HepG2 (cell line): ENCODE measurements around the gene C14orf119. TPM values are rescaled to one million over a fixed set of nuclear protein-coding genes. Genes with fewer than 3 reads are reported as not detected.

Experiments used
- DPF2 ChIP-seq: sonication (generic); formaldehyde crosslinking; IDR thresholded peaks from 2 replicates; pipeline ENCODE4 v1.4.0; 2020; ENCODE audit warnings: mild to moderate bottlenecking, low read depth, missing genetic modification reagents, borderline replicate concordance
- ERF ChIP-seq: IDR thresholded peaks from 2 replicates; pipeline ENCODE4 v1.6.1; 2018; ENCODE audit warnings: missing biosample characterization, missing genetic modification reagents
- FIP1L1 ChIP-seq: fragments of 200-400 bp; formaldehyde crosslinking; IDR thresholded peaks from 2 replicates; pipeline ENCODE4 v1.6.1; 2018; ENCODE audit warnings: low read depth, mild to moderate bottlenecking, low read length, moderate library complexity, borderline replicate concordance; ENCODE audit not compliant: insufficient read depth
- HNRNPK ChIP-seq: fragments of 200-400 bp; formaldehyde crosslinking; IDR thresholded peaks from 2 replicates; pipeline ENCODE4 v1.6.1; 2018; ENCODE audit warnings: low read length, low read depth, moderate library complexity, mild to moderate bottlenecking; ENCODE audit not compliant: poor library complexity, severe bottlenecking
- KLF13 ChIP-seq: sonication (generic); formaldehyde crosslinking; IDR thresholded peaks from 2 replicates; pipeline ENCODE4 v1.4.0; 2020; ENCODE audit warnings: mild to moderate bottlenecking, missing genetic modification reagents
- MATR3 ChIP-seq: sonication (generic); formaldehyde crosslinking; IDR thresholded peaks from 2 replicates; pipeline ENCODE4 v1.4.0; 2020; ENCODE audit warnings: missing genetic modification reagents
- POGZ ChIP-seq: sonication (generic); formaldehyde crosslinking; IDR thresholded peaks from 2 replicates; pipeline ENCODE4 v1.4.0; 2020; ENCODE audit warnings: mild to moderate bottlenecking, missing genetic modification reagents
- ZBTB14 ChIP-seq: sonication (generic); formaldehyde crosslinking; IDR thresholded peaks from 2 replicates; pipeline ENCODE4 v1.4.0; 2020; ENCODE audit warnings: missing genetic modification reagents
- ZBTB49 ChIP-seq: sonication (generic); formaldehyde crosslinking; IDR thresholded peaks from 2 replicates; pipeline ENCODE4 v1.4.0; 2020; ENCODE audit warnings: missing genetic modification reagents, borderline replicate concordance
- ZNF30 ChIP-seq: sonication (generic); formaldehyde crosslinking; IDR thresholded peaks from 2 replicates; pipeline ENCODE4 v1.5.0; 2020; ENCODE audit warnings: mild to moderate bottlenecking, missing genetic modification reagents
- ZNF33A ChIP-seq: sonication (generic); formaldehyde crosslinking; IDR thresholded peaks from 2 replicates; pipeline ENCODE4 v1.5.1; 2020; ENCODE audit warnings: missing genetic modification reagents, mild to moderate bottlenecking, moderate library complexity, borderline replicate concordance
- ZNF354B ChIP-seq: sonication (generic); formaldehyde crosslinking; IDR thresholded peaks from 2 replicates; pipeline ENCODE4 v1.8.0; 2022; ENCODE audit warnings: mild to moderate bottlenecking, missing genetic modification reagents
- ZNF605 ChIP-seq: sonication (generic); formaldehyde crosslinking; IDR thresholded peaks from 2 replicates; pipeline ENCODE4 v1.8.0; 2022; ENCODE audit warnings: mild to moderate bottlenecking, missing genetic modification reagents
- ZNF746 ChIP-seq: sonication (generic); formaldehyde crosslinking; IDR thresholded peaks from 2 replicates; pipeline ENCODE4 v1.8.0; 2022; ENCODE audit warnings: mild to moderate bottlenecking, missing genetic modification reagents
- ZNF782 ChIP-seq: sonication (generic); formaldehyde crosslinking; IDR thresholded peaks from 2 replicates; pipeline ENCODE4 v1.4.0; 2020; ENCODE audit warnings: missing genetic modification reagents, mild to moderate bottlenecking, borderline replicate concordance
- polyA plus RNA-seq, 8 experiments: library from polyadenylated mRNA; depleted of rRNA in 3 of 8; stranded (reverse) in 7 of 8; unstranded in 1 of 8; fragments of >200 nt; fragmentation: Illumina TruSeq in 4 of 8; extraction: Trizol in 4 of 8; gene quantifications; 2 replicates each; pipeline versions ENCODE4 v1.2.1 to v1.2.3, GENCODE V29; 2011 to 2016; ENCODE audit warnings: low read depth in 4 of 8, missing spikeins in 1 of 8, mixed read lengths in 1 of 8; ENCODE audit not compliant: insufficient read depth in 1 of 8
- total RNA-seq, 5 experiments: library from RNA; depleted of rRNA; stranded (reverse); fragments of >200 nt; fragmentation: Illumina TruSeq; extraction: Trizol; gene quantifications; 2 replicates each; pipeline ENCODE4 v1.2.3, GENCODE V29; 2016; ENCODE audit warnings: low read depth in 1 of 5
- TF ChIP-seq, protein P1 (sequence below): sonication (generic); formaldehyde crosslinking; IDR thresholded peaks from 2 replicates; pipeline ENCODE4 v1.4.0; 2020; ENCODE audit warnings: missing genetic modification reagents, borderline replicate concordance
- TF ChIP-seq, protein P2 (sequence below): sonication (generic); formaldehyde crosslinking; IDR thresholded peaks from 2 replicates; pipeline ENCODE4 v1.5.1; 2020; ENCODE audit warnings: mild to moderate bottlenecking, moderate library complexity, missing genetic modification reagents

C14orf119 gene
- total and polyA plus RNA-seq, 2 of the 13 experiments (the other 11 are each of a cell fraction or from before 2014, with no cell fraction given): 117 to 206 TPM

GRCh38 chr14:23066855-23067744 is 28.2 kb upstream of the C14orf119 start (continued):
- TF ChIP-seq, protein P1, sequence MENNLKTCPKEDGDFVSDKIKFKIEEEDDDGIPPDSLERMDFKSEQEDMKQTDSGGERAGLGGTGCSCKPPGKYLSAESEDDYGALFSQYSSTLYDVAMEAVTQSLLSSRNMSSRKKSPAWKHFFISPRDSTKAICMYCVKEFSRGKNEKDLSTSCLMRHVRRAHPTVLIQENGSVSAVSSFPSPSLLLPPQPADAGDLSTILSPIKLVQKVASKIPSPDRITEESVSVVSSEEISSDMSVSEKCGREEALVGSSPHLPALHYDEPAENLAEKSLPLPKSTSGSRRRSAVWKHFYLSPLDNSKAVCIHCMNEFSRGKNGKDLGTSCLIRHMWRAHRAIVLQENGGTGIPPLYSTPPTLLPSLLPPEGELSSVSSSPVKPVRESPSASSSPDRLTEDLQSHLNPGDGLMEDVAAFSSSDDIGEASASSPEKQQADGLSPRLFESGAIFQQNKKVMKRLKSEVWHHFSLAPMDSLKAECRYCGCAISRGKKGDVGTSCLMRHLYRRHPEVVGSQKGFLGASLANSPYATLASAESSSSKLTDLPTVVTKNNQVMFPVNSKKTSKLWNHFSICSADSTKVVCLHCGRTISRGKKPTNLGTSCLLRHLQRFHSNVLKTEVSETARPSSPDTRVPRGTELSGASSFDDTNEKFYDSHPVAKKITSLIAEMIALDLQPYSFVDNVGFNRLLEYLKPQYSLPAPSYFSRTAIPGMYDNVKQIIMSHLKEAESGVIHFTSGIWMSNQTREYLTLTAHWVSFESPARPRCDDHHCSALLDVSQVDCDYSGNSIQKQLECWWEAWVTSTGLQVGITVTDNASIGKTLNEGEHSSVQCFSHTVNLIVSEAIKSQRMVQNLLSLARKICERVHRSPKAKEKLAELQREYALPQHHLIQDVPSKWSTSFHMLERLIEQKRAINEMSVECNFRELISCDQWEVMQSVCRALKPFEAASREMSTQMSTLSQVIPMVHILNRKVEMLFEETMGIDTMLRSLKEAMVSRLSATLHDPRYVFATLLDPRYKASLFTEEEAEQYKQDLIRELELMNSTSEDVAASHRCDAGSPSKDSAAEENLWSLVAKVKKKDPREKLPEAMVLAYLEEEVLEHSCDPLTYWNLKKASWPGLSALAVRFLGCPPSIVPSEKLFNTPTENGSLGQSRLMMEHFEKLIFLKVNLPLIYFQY (CRISPR knock-in tag): no peak
- TF ChIP-seq ERF (CRISPR knock-in tag): no peak
- no peak for TF ChIP-seq ZBTB49
- no peak for TF ChIP-seq FIP1L1
- TF ChIP-seq POGZ (CRISPR knock-in tag): no peak
- TF ChIP-seq ZNF605 (CRISPR knock-in tag): no peak
- TF ChIP-seq DPF2 (CRISPR knock-in tag): no peak
- TF ChIP-seq HNRNPK: no peak
- TF ChIP-seq ZNF354B (CRISPR knock-in tag): no peak
- TF ChIP-seq ZBTB14 (CRISPR knock-in tag): no peak
- TF ChIP-seq ZNF746 (CRISPR knock-in tag): no peak
- no peak for TF ChIP-seq MATR3
- no peak for TF ChIP-seq ZNF782 (CRISPR knock-in tag)
- TF ChIP-seq ZNF30 (CRISPR knock-in tag): no peak
- TF ChIP-seq, protein P2, sequence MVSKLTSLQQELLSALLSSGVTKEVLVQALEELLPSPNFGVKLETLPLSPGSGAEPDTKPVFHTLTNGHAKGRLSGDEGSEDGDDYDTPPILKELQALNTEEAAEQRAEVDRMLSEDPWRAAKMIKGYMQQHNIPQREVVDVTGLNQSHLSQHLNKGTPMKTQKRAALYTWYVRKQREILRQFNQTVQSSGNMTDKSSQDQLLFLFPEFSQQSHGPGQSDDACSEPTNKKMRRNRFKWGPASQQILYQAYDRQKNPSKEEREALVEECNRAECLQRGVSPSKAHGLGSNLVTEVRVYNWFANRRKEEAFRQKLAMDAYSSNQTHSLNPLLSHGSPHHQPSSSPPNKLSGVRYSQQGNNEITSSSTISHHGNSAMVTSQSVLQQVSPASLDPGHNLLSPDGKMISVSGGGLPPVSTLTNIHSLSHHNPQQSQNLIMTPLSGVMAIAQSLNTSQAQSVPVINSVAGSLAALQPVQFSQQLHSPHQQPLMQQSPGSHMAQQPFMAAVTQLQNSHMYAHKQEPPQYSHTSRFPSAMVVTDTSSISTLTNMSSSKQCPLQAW (CRISPR knock-in tag): no peak
- TF ChIP-seq KLF13: no peak
- no peak for TF ChIP-seq ZNF33A (CRISPR knock-in tag)
- TF ChIP-seq, all 625 proteins: peak for 13
